ENCODE results near the gene FAM124B.

The FAM124B gene, protein sequence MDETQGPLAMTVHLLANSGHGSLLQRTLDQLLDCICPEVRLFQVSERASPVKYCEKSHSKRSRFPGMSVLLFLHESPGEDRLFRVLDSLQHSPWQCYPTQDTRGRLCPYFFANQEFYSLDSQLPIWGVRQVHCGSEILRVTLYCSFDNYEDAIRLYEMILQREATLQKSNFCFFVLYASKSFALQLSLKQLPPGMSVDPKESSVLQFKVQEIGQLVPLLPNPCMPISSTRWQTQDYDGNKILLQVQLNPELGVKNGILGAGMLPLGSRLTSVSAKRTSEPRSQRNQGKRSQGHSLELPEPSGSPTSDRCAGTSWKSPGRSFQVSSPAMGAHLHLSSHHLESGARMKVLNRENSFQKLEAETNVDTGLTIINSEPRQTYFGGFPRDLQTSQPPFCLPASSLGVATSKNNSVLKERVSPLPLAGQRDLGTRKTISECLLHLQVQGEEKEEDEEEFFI

DNA sequence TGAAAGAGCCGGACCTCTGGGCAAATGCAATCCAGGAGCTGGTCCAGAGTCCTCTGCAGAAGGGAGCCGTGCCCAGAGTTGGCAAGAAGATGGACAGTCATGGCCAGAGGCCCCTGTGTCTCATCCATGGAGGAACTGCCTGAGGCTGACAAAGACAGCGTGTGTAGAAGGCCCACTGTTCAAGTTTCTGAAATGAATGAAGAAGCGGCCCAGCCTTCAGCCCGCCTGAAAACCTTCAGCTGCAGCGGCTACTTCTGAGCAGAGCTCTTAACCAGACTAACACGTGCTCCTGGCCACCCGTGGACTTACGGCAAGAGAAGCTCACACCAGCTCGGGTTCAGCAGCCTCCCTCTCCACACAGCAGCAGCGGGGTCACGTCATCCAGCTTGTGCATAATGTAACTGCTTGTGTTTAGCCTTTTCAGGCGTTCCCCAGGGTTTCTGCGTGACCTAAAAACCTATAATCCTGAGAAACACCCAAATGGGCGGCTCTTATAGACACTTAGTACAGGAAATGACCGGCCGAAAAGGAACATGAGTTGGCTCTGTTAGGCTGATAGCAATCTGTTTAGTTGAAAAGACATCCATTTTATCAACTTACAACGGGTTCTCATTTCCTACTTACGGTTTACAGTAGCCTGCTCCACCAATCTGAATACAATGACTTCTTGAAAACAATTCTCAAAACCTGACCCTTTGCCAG lies at the start of gene FAM124B:
Gene FAM124B (minus strand): TSS at position 467 of the 702 bp plus-strand sequence. CDS start 339 bp downstream, at position 128.
- DNase-seq (ENCODE audit: low read depth, low spot score), result no peak

DNA sequence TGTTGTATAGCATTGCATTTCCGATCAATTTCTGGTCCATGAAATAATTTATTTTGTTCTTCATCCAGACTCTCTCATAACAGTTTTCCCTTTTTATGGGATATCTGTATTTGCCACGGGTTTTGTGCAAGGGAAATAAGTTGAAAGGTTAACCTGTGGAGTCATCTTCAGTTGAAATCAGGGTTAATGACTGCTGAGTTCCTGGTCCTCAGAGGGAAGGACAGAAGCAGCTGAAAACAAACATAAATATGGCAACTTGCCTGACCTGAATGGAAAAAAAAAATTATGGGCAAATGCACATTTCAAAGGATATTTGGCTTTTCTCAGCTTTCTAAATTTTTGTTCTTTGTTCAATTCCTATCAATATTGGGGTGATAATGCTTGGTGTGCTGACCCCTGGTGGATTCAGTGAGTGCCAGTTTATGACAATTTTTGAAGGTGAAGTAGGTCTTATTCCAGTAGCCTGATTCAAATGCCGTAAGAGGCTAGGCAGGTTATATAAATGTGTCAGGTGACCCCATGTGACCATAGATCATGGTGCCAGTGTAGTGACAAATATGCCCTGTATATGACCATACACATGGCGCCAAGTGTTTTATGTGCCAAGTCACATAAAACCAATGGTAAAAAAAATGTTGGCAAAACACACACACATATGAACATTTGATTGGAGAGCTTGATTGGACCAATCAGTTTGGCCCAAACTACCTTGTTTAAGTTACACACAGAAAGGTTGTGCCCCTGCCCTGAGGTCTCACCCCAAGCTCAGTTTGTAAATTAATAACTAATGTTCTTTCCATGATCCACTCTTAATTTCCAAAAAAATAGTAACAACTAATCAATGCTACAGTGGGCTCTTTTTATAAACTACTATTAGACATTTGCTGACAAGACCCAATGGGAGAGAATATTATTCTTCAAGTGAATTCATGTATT lies 47.6 kb upstream of the FAM124B start:
- DNase-seq (ENCODE audit: low read depth, low spot score), result no peak

DNA sequence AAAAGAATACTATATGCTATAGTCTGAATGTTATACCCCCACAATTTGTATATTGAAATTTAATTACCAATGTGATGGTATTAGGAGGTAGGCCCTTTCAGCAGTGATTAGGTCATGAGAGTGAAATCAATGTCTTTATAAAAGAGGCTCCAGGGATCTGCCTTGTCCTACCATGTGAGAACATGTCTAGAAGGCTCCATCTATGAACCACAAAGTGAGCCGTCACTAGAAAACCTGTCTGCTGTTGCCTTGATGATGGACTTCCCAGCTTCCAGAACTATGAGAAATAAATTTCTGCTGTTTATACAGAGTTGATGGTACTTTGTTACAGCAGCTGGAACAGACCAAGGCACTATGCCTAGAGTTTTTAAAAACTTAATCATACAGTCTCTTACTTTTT lies 46.3 kb upstream of the FAM124B start:
- DNase-seq (ENCODE audit: low read depth, low spot score), result no peak

DNA sequence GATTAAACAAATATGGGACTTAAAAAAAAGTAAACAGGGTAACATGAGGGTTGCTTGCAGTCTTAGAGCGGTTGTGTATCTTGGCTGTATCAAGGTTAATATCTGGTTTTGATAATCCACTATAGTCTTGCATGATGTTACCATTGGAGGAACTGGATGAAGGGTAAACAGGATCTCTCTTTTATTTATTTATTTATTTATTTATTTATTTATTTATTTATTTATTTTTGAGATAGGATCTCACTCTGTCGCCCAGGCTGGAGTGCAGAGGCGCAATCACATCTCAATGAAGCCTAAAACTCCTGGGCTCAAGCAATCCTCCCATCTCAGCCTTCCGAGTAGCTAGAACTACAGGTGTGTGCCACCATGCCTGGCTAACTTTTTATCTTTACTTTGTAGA lies 42.9 kb upstream of the FAM124B start:
- DNase-seq (ENCODE audit: low read depth, low spot score), result no peak

DNA sequence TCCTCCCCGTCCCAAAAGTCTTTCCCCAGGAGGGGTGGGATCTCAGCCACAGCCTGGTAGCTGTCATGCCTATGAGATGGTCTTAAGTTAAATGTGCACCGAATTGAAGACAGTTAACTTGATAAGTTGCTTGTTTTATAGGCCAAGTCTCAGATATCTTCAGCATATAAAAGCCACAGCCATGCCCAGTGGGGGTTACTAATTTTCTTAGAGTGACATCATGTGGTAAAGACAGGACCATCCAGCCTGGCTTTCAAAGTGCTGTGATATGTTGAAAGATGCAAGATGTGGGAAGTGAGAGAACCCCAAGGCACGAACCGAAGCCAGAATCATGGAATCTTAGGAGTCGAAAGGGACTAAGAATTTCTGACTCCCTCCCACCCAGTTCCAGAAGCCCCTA lies 42.1 kb upstream of the FAM124B start:
- no peak for DNase-seq (ENCODE audit: low read depth, low spot score)

DNA sequence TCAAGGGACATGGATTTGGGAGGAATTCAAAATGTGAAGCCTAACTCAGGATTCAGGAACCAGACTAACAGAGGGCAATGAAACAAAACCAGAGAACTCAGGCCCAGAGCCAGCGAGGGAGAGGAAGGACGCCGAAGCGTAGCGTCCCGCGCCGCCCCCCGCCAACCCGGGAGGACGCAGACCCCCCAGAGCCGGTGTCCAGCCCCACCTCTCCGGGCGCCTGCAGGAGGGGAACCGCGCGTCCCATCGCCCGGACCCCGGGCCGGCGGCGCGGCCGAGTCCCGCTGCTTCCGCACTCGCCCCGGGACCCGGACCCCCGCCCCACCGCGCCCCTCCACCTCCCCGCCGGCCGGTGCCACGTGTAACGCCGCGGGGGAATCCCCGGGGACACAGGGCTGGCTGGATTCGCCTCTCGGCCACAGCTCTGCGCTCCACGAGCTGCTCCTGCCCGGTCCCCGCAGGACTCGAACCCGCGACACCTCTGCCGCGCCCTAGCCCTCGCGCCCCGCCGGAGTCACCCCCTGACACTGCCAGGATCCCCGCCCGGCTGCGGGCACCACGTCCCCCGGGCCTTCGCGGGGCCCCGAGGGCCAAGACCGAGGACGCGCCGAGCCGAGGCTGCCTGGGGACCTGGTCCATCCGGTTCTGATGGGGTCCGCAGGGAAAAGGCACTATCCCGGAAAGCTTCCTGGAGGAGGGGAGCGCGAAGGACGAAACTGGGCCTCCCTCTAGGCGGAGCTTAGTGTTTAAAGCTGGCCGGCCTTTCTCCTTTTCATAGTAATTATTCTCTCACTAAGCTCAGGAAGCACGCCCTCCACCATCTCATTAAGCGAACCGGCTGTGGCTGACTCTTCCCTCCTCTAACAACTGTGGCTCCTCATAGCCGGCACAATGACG lies 40.4 kb upstream of the FAM124B start:
- no peak for DNase-seq (ENCODE audit: low read depth, low spot score)

DNA sequence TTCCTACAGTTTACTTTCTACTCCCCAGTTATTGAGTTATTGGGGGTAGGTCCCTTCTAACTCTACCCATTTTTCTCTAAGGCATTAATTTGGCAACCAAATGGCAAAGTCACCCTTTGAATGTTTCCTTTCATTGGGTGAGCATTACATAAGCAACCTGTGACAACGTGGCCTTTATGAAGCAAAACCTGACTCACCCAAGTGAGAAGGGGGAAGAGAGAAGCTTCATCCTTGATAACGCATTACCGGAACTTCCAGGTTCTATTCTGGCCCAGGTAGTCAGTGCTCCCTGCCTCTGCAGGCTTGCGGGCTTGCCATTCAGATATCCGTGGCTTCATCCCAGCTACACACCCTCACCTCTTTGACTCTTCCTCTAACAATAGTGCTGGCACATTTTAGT lies 39.1 kb upstream of the FAM124B start:
- no peak for DNase-seq (ENCODE audit: low read depth, low spot score)

DNA sequence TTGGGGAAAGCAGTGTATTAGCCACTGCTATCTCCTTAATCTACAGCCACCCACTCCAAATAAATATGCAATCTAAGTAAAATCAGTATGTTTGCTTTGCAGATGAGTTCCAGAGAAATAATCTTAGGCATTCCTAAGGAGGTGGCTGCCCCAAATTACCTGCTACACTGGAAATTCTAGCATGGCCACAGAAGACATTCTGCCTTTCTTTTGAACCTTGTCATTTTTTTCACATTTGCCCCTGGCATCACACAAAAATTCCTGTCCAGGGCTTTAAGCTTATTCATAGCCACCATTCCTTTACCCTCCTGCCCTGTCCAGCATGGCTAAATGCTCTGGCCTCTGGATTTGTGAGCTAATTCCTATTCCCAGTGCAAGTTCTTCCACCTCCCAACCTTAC lies 36.8 kb upstream of the FAM124B start:
- DNase-seq (ENCODE audit: low read depth, low spot score), result no peak

DNA sequence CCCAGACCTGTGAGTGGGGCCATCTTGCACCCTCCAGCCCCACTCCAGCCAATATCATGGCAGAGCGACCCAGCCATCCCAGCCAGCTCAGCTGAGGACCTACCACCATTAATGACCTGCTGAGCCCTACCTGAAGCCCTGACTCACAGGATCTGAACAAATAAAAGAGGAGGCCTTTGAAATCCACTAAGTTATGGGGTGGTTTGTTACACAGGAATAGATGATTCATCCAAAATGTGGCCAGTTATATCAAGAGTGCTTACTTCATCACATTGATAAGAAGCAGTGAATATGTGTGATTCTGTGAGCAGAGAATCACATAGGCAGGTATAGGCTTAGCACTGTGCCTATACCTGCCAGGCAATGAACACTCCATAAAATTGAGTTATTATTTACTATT lies 34.7 kb upstream of the FAM124B start:
- no peak for DNase-seq (ENCODE audit: low read depth, low spot score)

DNA sequence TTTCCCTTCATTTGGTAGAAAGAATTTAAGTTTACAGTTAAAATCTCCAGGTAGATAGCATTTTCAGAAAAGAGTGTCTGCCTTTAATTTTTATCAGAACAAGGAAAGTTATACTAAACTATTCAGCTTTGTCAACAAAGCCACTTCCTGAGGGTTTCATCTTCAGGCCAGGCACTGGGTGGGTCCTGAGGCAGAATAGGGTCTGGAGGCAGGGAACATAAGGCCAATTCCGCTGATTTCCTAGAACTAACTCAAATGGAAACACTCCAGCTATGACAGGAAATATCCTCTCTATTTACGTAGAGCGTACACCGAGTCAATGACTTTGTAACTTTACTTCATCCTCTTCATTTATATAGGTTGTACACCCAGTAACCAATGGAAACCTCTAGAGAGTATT lies 32.7 kb upstream of the FAM124B start:
- DNase-seq (ENCODE audit: low read depth, low spot score), result no peak

DNA sequence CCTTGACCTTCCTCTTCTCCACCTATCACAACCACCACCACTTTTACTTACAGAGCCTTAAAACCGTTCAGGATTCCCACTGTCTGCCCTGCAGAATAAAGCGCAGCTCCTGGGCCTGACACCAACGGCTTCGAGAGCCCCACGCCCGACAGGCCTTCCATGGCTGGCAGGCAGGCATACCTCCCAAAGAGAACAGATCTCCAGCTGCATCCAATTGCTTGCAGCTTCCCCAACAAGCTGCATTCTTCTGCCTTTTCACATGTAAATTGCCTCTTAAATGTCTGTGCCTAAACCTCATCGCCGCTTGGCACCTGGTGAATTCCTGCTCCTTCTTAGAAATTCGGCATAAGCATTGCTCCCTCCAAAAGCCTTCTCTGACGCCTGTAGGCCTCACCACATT lies 31.5 kb upstream of the FAM124B start:
- DNase-seq (ENCODE audit: low read depth, low spot score), result no peak

DNA sequence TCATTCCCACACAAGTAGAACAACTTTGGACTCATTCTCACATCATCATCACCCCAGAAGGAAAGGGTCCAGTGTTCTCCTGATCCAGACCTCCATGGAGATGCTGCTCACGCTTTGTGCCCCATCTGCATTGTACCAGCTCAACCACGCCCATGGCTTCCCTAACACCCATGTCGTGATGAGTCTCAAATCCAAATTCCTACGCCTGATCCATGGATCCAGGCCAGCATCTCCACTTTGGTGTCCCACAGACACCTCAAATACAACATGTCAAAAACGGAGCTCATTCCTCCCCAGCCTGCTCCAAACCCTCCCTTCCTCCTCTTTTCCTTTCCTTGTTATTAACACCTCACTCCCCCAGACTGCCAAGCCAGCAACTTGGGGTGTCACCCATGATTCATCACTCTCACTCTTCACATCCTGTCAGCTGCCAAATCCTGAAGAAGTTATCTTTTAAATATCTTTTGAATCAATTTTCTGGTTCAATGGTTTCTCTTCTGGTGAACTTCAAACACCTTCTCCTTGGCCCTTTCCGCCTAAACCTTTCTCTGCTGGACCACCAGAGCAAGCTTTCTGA lies 30.2 kb upstream of the FAM124B start:
- DNase-seq (ENCODE audit: low read depth, low spot score), result no peak

DNA sequence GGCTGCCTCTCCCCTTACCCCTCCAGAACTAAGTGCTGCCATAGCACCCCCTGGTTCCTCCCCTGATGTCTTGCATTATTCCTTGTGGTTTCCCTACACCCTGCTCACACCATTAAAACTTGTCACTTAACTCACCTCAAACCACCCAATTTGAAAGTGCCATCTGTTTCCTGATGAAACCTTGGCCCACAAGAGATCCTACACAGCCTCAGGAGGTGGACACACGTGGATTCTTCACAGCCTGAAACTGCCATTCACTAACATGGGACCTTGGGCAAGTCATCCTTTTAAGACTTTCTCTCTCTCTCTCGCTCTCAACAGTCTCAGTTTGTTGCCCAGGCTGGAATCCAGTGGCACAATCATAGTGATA lies 27.5 kb upstream of the FAM124B start:
- no peak for DNase-seq (ENCODE audit: low read depth, low spot score)

DNA sequence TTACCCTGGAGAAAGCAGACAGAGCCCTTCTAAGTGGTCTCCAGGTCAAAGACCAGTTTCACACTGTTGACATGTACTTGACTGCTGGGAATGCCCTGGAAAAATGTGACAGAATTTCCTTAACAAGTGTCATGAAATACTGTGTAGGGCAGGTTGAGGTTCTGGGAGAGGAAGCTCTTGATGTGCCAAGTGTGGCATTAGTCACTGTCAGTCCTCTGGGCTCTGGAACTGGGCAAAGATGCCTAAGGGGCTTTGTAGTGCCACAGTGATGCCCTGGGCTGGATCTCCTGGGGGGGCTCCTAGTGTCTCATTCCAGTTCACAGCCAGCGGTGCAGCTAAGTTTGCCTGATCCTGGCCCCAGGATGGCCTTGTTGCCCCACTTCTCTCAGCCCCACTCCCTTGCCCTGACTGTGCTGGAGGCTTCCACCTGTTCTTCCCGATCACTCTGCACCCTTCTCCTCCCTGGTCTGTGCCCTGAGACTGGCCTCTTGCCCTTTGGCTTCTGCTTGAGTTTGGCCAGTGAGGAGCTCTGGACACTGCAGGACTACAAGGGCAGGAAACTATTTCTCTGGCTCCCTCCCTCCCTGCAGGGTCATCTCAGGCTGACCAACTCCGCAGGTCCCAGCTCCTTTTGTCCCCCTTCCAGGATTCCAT lies 27.0 kb upstream of the FAM124B start:
- no peak for DNase-seq (ENCODE audit: low read depth, low spot score)

DNA sequence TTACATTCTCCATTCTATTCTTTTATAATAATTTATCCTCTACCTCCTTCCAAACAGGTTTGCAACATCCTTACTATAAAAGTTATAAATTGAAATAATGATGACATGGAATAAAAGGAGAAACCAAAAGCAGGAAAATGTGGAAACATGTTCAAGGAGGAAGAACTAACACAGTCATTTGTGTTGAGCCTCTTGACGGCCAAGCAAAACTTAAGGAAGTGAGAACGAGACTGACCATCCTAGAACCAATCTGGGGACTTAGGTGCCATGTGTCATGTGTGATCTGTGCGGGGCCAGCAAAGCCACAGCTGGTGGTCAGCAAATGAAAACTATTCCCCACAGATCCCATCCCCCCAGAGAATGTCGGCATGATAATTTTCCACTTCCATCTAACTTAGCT lies 25.6 kb upstream of the FAM124B start:
- no peak for DNase-seq (ENCODE audit: low read depth, low spot score)

DNA sequence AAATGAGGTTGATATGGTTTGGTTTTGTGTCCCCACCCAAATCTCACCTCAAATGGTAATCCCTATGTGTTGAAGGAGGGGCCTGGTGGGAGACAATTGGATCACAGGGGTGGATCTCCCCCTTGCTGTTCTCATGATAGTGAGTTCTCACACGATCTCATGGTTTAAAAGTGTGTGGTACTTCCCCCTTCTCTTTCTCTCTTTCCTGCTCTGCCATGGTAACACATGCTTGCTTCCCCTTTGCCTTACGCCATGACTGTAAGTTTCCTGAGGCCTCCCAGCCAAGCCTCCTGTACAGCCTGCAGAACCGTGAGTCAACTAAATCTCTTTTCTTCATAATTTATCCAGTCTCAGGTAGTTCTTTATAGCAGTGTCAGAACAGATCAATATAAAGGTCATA lies 24.7 kb upstream of the FAM124B start:
- DNase-seq (ENCODE audit: low read depth, low spot score), result no peak

DNA sequence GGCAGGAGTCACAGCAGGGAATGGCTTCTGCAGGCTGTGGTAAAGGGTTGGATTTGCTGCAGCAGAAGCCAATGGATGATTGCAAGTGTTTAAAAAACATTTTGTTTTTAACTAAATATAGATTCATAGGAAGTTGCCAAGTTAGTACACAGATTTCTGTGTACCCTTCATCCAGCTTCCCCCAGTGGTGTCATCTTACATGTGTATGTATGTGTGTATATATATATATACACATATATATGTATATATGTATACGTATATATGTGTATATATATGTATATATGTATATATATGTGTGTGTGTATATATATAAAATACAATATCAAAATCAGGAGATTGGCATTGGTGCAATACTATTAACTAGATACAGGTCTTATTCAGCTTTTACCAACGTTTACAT lies 19.2 kb upstream of the FAM124B start:
- no peak for DNase-seq (ENCODE audit: low read depth, low spot score)

DNA sequence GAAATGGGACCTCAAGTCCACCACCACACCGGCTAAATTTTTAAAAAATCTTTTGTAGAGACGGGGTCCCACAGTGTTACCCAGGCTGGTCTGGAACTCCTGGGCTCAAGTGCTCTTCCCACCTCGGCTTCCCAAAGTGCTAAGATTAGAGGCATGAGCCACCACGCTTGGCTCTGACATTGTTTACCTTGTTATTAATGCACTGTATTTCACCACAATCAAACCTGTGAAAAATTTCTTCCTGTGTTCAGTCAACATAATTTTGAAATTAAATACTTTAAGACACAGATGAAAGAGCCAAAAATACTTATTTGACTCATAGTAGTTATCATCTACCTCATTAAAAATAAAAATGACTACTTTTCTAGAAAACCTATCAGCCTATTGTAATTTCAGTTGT lies 16.0 kb upstream of the FAM124B start:
- DNase-seq (ENCODE audit: low read depth, low spot score), result no peak

DNA sequence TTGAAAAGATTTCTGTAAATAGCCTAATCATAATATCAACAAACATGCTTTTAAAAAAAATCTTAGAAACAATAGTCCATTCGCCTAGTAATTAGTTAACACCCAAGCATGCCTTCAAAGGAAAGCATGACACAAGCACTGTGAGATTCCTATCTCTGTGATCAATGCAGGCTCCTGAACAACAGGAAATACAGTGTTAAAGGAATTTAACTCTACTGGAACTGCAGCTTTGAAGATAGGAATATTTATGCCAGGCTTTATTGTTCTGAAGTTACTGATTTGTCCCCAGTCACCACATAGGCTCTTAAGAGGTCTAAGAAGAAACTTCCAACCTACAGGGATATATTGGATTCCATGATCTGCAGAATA lies 15.4 kb upstream of the FAM124B start:
- no peak for DNase-seq (ENCODE audit: low read depth, low spot score)

DNA sequence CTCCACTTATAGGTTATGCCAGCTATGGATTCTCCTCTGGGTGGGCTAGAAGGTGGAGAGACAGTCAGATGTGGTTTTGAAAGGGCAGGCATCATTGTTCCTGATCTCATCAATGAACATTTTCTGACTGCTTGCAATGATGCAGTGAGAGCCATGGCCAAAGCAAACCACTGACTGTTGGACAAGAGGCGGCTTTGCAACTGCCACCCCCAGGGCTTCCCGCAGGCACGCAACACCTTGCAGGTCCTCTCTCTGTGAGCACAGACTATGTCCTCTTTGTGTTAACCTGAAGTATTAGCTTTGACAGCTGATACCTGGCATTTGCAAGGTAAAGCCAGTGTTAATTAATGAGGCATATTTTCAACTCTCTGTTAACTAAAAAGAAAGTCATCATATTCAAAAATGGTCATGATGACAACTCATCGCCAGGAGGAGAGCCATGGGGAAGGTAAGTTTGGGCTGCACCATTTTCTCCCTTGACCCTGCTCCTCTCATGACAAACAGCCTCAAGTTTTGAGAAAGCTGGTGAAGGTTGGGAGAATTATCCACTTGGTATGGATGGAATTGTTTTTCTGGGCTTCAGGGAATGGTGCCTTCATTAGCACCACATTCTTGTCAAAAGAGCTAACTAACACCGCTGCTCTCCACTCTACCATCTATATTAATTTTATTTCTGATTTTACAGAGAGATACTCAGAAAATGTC lies 14.9 kb upstream of the FAM124B start:
- no peak for DNase-seq (ENCODE audit: low read depth, low spot score)

All from activated naive CD8-positive, alpha-beta T cell treated with anti-CD3 and anti-CD28 coated beads, Interleukin-2, amount 50 U/mL, for 16 hours (primary cell).